Cardiac fibroblast (primary cell): ENCODE data around the gene LINC00305.

Experiments
- DNase-seq, 2 donors: peaks; one replicate each; pipeline versions ENCODE4 v3.0.0 to v3.0.0-alpha.2; 2010; ENCODE audit warnings: low read depth in 2 of 2
- H3K4me3 ChIP-seq, 2 donors: replicated peaks in 1 of 2; 1 replicate in 1 of 2; 2 replicates in 1 of 2; pipeline ENCODE4 v1.5.1; 2011; ENCODE audit warnings: low read depth in 2 of 2, low read length in 2 of 2, mild to moderate bottlenecking in 2 of 2, moderate library complexity in 1 of 2
- CTCF ChIP-seq: IDR thresholded peaks from one replicate; pipeline ENCODE4 v1.5.1; 2011; ENCODE audit warnings: low read depth, mild to moderate bottlenecking, low read length, inconsistent platforms

The LINC00305 gene

GRCh38 chr18:64142904-64143303, 6.0 kb downstream of the LINC00305 start:
- no peak for TF ChIP-seq CTCF
- no peak for DNase-seq
- no peak overlapping the region for H3K4me3 ChIP-seq

- TF ChIP-seq CTCF, result no peak
- no peak for DNase-seq
- no peak overlapping the region for H3K4me3 ChIP-seq
Observed at GRCh38 chr18:64137914-64138313, 11.0 kb downstream of the LINC00305 start.

GRCh38 chr18:64134044-64134747, 14.7 kb downstream of the LINC00305 start:
- DNase-seq, result no peak
- no peak overlapping the region for H3K4me3 ChIP-seq
- no peak for TF ChIP-seq CTCF

- no peak for DNase-seq
- TF ChIP-seq CTCF, result no peak
- no peak overlapping the region for H3K4me3 ChIP-seq
Observed at GRCh38 chr18:64132871-64133270, 16.0 kb downstream of the LINC00305 start.

- no peak overlapping the region for H3K4me3 ChIP-seq
- TF ChIP-seq CTCF, result no peak
Observed at GRCh38 chr18:64131314-64131713, 17.6 kb downstream of the LINC00305 start.

GRCh38 chr18:64127172-64127571, 21.7 kb downstream of the LINC00305 start:
- no peak overlapping the region for H3K4me3 ChIP-seq
- no peak for DNase-seq
- TF ChIP-seq CTCF, result no peak

More at GRCh38 chr18:64131314-64131713, 17.6 kb downstream of the LINC00305 start:
- DNase-seq, result no peak

GRCh38 chr18:64119916-64120315, 29.0 kb downstream of the LINC00305 start:
- DNase-seq, result peak in 1 of 2 donors; percentile 0
- no peak overlapping the region for H3K4me3 ChIP-seq
- no peak for TF ChIP-seq CTCF
